Stimulated activated CD4-positive, alpha-beta T cell treated with anti-CD3 and anti-CD28 coated beads, TNF-alpha, amount 100 ng/mL, for 24 hours (primary cell): ENCODE measurements around the gene NEO1.

Experiments
- DNase-seq, 3 experiments: peaks; one replicate each; pipeline ENCODE4 v3.0.0-alpha.2; 2020; ENCODE audit warnings: low read depth in 3 of 3

Gene NEO1

GRCh38 chr15:73329501-73330200, 277.4 kb downstream of the NEO1 start:
- DNase-seq, result no peak

- DNase-seq, result no peak
Measured at GRCh38 chr15:73330206-73331051, 278.2 kb downstream of the NEO1 start.

DNA sequence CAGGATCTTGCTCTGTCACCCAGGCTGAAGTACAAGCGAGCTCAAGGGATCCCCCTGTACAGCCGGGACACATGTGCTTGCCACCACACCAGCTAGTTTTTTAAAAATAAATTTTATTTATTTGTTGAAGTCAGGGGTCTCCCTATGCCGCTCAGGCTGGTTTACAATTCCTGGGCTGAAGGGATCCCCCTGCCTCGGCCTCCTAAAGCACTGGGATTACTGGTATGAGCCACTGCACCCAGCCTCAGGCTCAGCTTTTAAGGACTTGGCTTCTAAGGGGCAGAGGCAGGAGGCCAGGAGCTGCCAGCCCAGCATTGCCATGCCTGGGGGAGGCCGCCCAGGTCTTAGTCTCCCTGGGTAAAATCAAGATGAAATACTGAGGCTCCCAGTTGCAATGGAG, 279.2 kb downstream of the NEO1 start:
- DNase-seq, result no peak

- no peak for DNase-seq
Measured at GRCh38 chr15:73331991-73332925, 280.0 kb downstream of the NEO1 start.

DNA sequence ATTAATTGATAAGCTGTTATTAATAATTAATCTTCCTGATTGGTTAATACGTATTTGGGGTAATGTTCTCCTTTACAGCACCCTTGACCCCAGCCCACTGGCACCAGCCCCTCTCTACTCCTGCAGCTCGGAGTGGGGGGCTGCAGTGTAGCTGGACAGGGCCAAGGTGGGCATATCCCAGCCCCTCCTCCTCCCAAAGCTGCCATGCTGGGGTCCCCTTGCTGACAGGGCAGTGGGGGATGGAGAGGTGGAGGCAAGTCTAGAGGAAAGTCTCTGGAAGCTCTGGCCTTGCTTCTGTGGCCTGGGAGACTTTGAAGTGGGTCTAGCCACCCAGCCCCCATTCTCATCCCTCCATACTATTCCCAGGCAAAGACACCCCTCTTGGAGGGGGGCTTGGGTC, 280.7 kb downstream of the NEO1 start:
- DNase-seq, result no peak

DNA sequence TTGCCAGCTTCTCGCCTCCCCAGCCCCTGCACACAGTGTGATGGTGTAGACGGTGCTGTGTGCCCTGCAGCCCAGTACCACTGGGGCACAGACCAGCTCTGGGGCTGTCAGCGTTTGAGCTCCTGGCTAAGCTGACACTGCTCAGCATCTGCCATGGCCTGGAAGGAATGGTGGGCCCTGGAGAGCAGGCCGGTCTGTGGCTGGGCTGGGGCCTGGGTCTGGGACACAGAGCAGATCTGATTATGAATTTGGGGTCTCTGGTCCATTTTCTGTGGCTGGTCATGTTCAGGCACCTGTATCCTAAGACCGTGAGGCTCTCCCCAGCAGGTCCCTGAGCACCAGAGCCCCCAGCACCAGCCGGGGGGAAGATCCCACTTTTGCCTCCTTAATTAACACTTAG, 281.8 kb downstream of the NEO1 start:
- DNase-seq, result no peak

DNA sequence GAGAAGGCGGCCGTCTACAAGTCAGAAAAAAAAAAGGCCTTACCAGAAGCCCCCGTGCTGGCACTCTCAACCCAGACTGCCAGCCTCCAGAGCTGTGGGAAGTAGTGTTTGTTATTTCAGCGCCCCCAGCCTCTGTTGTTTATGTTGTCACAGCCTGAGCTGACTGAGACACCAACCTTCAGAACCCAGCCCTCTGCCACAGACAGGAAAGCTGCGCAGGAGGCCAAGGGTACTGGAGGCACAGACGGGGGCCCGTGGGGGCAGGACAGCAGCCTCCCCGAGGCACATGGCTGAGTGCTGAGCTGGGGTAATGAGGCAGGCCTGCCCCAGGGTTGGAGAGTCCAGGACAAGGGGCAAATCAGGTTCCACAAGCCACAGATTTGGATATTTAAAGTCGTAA, 282.8 kb downstream of the NEO1 start:
- no peak for DNase-seq

GRCh38 chr15:73335471-73335870, 283.2 kb downstream of the NEO1 start:
- DNase-seq, result no peak

- DNase-seq, result no peak
Measured at GRCh38 chr15:73336756-73337155, 284.5 kb downstream of the NEO1 start.

- no peak for DNase-seq
Measured at GRCh38 chr15:73337187-73337586, 284.9 kb downstream of the NEO1 start.

GRCh38 chr15:73338058-73338457, 285.8 kb downstream of the NEO1 start:
- no peak for DNase-seq

GRCh38 chr15:73338606-73339374, 286.5 kb downstream of the NEO1 start:
- no peak for DNase-seq

DNA sequence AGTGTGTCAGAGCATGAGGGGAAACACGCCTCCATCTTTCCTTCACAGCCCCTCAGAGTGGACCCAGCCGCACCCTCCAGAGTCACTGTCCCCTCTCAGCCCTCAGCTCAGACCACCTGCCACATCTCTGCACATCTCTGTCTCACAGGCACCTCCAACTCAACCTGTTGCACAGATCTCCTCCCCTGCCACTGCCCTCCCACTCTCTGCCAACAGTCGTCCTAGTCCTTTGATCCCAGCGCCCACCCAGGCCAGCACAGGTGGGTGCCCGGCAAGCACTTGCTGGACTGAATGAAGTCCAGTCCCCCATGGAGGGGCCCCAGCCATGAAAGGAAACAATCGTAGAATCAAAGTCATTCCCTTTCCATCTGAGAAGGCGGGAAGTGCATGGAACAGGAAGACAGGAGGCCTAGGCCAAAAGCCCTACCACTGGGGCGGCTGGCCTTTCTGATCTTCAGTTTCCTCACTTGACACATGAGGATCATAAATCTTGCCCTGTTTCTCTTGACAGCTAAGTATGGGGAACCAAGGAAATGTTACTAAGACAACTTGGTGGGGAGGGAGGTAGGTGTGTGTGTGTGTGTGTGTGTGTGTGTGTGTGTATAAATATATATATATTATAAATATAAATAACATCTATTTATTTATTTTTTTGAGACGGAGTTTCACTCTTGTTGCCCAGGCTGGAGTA, 288.4 kb downstream of the NEO1 start:
- DNase-seq, result no peak

GRCh38 chr15:73341886-73342600, 289.8 kb downstream of the NEO1 start:
- no peak for DNase-seq

DNA sequence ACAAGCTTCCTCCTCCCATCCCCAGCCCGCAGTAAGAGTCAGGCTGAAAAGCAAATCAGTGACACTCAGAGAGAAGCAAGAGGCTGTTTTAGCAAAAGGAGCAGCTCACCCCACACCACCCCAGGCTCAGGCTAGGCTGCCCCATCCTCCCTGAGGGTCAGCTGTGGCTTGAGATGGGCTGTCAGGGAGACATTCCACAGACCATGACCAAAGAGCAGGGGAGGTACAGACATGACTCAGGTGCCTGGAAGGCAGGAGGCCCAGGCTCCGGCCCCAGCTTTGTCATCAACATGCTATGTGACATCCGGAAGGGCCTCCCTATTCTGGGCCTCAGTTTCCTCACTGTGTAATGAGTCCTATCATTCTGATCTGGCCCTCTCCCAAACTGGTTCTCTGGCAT, 291.8 kb downstream of the NEO1 start:
- DNase-seq, result no peak

DNA sequence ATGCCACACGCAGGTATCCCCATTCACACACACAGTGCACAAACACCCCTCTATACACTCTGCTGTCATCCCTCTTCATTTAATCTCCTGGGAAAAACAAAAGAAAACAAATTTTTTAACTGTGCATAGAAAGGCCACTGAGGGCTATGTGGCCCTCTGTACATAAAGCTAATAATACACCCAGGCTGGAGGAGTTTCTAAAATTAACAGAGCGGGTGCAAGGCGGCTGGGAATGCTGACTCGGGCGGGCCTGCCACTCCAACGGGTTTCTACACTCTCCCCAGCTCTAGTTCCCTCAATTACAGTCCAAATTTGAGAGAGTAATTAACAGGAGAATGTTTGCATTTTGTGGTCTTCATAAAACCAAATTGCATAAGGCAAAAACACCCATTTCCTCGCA, 293.4 kb downstream of the NEO1 start:
- no peak for DNase-seq

DNA sequence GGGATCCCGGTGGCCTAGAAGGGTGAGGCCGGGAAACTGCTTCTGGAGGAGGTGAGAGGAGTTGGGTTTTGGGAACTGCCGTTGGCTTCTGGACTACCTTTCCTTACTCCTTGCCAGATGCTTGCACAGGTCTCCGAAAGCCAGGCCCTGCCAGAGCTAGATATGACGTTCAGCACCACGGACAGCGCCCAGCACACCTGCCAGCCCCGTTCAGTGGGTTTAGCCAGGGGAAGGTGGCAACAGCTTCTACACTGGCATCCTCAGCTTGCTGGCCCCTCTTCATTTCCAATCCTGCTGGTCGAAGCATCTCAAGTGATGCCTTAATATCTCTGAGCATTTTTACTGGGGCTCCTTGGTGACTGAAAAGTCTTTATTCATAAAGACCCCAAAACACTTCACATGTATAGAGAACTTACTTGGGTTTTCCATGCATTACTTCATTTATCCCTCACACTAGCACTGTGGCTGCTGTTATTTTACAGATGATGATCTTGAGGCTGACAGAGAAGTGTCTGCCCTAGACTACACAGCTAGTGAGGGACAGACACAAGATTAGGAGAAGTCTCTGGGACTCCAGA, 294.6 kb downstream of the NEO1 start:
- peak; percentile 11 to 48 (median 17) for DNase-seq

DNA sequence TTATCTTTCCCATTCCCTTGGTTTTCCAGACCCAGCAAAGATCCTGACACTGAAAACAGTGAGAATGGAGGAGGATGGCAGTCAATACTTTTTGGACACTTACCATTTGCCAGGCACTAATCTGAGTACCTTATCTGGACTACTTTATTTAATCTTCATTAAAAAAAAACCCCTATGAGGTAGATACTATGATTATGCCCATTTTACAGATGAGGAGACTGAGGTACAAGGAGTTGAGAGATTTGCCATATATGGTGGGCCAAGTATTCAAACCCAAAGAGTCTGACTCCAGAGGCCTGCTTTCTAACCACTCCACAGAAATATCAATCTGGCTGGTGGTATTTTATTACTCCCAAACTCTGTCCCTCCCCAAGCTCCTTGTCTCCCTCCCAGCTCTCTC, 296.9 kb downstream of the NEO1 start:
- DNase-seq, result no peak

DNA sequence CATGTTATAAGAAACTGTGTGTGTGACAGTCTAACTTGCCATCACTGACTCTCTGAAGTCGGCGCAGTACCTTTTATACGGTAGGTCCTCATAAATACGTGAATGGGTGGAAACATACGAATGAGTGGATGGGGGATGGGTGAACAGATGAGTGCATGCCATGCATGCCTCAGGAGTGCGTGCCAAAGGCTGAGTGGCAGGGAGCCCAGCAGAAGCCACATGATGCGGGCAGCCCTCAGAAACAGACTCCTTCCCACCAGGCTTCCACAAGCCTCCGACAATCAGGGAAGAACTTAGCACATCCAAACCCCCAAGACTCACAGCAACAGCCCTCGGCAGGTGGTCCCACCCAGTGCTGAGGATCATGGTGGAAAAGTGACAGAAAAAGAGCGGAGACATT, 299.8 kb downstream of the NEO1 start:
- DNase-seq, result no peak

DNA sequence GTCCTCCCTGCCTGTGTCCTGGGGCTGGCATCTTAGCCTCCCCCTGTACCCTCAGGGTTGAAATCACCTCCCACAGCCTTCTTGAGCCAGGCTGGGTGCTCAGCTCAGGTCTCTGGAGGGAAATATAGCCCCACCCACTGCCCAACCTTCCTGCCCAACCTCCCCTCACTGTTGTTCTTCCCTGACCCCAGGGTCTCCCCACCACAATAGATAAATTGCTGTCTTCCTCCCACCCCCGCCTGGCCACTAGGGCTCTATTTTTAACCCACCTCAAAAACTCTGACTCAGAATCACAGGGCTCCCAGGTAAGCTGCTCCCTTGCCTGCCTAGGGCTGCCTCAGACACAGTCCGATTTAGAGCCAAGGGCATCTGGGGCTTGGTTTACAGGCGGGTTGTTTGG, 301.5 kb downstream of the NEO1 start:
- DNase-seq, result no peak
